ENCODE results near the gene ZNF280C.

GRCh38 chrX:130171446-130172126, 97.1 kb downstream of the ZNF280C start, which contains the start of gene RAB33A:
- no peak for TF ChIP-seq ZNF791 (tag by site-specific recombination; IDR thresholded peaks at IDR 0.05)
- TF ChIP-seq CTCF (tag by site-specific recombination; IDR thresholded peaks at IDR 0.05), result no peak
- TF ChIP-seq PRDM4 (tag by site-specific recombination; IDR thresholded peaks at IDR 0.05), result no peak
- no peak for TF ChIP-seq TCF7L2 (IDR thresholded peaks at IDR 0.05; ENCODE audit: borderline replicate concordance, low read depth, low read length)
- TF ChIP-seq ZNF18 (tag by site-specific recombination; IDR thresholded peaks at IDR 0.05), result no peak
- no peak for TF ChIP-seq MYNN (tag by site-specific recombination; IDR thresholded peaks at IDR 0.05; ENCODE audit: borderline replicate concordance)
- no peak for TF ChIP-seq ZNF157 (tag by site-specific recombination; IDR thresholded peaks at IDR 0.05)
- no peak for TF ChIP-seq ZNF639 (tag by site-specific recombination; IDR thresholded peaks at IDR 0.05)
- no peak for TF ChIP-seq SALL2 (tag by site-specific recombination; IDR thresholded peaks at IDR 0.05; ENCODE audit: borderline replicate concordance)
- TF ChIP-seq ZNF133 (tag by site-specific recombination; IDR thresholded peaks at IDR 0.05), result no peak
- no peak for TF ChIP-seq AEBP2 (tag by site-specific recombination; IDR thresholded peaks at IDR 0.05; ENCODE audit: borderline replicate concordance)
- TF ChIP-seq ZNF792 (tag by site-specific recombination; IDR thresholded peaks at IDR 0.05), result no peak
- no peak for TF ChIP-seq ZNF580 (tag by site-specific recombination; IDR thresholded peaks at IDR 0.05)
- TF ChIP-seq ZNF701 (tag by site-specific recombination; IDR thresholded peaks at IDR 0.05), result no peak

Data from HEK293 (cell line).